HG03175 (cell line): ENCODE measurements around the gene EEF1G.
"Not testable (repeated sequence)": the region's sequence is repeated elsewhere in the genome, so short reads cannot be mapped to it uniquely, and the experiment has no call there.

ENCODE experiments used
- ATAC-seq: cut with Tn5 transposase; IDR thresholded peaks from one replicate; pipeline ENCODE4 v1.9.1; 2021; ENCODE audit warnings: mild to moderate bottlenecking, moderate library complexity; ENCODE audit not compliant: unreplicated experiment

EEF1G gene, protein sequence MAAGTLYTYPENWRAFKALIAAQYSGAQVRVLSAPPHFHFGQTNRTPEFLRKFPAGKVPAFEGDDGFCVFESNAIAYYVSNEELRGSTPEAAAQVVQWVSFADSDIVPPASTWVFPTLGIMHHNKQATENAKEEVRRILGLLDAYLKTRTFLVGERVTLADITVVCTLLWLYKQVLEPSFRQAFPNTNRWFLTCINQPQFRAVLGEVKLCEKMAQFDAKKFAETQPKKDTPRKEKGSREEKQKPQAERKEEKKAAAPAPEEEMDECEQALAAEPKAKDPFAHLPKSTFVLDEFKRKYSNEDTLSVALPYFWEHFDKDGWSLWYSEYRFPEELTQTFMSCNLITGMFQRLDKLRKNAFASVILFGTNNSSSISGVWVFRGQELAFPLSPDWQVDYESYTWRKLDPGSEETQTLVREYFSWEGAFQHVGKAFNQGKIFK

DNA sequence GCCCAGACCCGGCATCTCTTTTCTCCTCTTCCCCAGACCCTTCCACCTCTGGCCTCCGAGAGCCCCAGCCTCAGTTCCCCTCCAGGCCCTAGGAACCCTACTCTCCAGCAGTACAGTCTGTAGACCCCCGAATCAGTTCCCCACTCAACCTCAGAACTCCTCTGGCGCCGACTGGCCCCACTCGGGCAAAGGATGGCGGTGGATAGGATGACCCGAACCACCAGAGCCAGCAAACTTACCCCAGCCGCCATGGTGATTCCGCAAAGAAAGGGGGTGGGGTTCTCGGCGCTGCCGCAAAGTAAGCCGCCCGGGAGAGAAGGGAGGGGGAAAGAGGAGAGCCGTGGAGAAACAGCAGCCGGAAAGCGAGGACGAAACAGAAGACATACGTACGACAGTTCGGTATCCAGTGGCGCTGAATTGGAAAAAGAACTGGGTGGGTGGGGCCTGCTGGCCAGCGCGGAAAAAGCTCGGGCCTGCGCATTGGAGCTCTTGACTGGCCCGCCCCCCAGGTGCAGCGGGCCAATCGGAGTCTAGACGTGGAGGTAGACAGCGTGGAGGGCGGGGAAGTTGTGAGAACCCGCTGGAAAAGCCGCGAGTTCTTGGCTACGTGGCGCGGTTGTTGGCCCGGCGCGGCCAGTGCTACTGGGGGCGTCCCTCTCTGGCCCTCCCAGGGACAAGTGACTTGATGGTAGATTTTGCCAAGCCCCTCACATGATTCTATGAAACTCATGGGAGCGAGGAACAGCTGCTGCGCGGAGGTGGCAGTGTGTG, at the start of gene EEF1G:
Gene EEF1G, minus strand, starts transcription at position 300 of the 771 bp plus-strand sequence. Its CDS starts 49 bp downstream, at position 251.
- peak; percentile 91 for ATAC-seq

GRCh38 chr11:62622476-62623089, 48.9 kb upstream of the EEF1G start:
- no peak for ATAC-seq

DNA sequence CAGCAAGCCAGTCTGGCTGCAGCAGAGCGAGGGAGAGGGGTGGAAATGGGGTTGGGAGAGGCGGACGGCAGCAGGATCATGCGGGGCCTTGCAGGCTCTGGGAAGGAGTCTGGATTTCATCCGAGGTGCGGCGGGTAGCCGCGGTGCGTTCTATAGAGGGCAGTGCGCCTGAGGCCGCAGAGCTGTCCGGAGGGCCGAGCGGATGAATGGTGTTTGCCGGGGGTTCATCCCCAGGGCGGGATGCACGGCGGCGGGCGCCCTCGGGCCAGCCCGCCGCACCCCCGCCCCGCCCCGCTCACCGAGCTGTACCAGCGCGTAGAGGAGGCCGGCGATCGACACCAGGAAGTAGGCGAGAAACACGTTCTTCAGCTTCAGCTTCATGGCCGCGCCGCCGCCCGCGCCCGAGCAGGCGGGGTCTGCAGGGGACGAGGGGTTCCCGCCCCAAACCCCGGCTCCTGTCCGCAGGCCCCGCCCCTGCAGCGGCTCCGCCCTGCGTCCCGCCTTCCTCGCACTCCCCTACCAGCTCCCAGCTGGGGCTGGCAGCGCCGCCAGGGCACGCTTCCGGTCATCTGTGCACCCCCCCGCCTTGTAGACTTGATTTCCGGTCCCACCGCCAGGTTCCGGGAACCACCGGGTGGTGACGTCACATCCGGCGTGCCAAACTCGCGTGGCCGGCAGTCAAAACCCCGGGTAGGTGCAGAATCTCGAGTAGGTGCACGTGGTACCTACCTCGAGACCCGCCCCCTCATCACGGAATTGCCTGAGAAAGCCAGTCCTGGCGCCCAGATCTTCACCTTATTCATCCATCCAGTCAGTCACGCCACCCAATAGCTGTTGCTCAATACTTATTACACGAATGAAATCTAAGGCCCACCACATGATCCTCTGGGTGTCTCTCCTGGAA, 48.1 kb upstream of the EEF1G start, which contains the start of gene B3GAT3:
Gene B3GAT3, minus strand, starts transcription at position 420 of the 904 bp plus-strand sequence. Its CDS starts 39 bp downstream, at position 381.
- ATAC-seq = peak; percentile 96

DNA sequence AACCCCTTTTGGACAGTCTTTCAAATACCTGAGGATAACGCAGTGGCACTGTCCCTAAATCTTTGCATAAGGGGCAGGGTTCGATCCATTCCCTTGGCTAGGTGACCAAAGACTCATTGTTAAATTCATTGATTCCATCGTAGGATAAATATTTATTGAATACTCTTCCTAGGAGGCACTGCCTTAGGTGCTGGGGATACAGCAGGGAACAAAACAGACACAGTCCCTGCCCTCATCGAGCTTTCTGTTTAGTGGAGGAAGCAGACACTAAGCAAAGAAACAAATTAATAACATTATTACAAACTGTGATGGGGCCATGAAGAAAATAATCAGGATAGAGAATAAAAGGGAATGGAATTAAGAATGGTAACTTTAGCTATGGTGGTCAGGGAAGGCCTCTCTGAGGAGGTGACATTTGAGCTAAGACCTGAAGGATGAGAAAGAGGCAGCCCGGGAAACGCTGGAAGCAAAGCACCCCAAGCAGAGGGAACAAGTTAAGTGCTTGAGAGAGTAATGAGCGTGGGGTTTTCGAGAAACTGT, 47.4 kb upstream of the EEF1G start:
- ATAC-seq = no peak

- ATAC-seq = not testable (repeated sequence)
These were observed 43.3 kb upstream of the EEF1G start for GRCh38 chr11:62616957-62617356.

- no peak for ATAC-seq
These were observed 41.8 kb upstream of the EEF1G start for GRCh38 chr11:62615521-62615920.

- ATAC-seq = no peak
These were observed 40.6 kb upstream of the EEF1G start for GRCh38 chr11:62614275-62614674.

DNA sequence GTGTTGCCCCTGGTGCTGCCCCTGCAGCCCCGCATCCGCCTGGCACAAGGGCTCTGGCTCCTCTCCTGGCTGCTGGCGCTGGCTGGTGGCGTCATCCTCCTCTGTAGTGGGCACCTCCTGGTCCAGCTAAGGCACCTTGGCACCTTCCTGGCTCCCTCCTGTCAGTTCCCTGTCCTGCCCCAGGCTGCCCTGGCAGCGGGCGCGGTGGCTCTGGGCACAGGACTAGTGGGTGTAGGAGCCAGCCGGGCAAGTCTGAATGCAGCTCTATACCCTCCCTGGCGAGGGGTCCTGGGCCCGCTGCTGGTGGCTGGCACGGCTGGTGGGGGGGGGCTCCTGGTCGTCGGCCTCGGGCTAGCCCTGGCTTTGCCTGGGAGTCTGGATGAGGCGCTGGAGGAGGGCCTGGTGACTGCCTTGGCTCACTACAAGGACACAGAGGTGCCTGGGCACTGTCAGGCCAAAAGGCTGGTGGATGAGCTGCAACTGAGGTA, 39.6 kb upstream of the EEF1G start:
- no peak for ATAC-seq

DNA sequence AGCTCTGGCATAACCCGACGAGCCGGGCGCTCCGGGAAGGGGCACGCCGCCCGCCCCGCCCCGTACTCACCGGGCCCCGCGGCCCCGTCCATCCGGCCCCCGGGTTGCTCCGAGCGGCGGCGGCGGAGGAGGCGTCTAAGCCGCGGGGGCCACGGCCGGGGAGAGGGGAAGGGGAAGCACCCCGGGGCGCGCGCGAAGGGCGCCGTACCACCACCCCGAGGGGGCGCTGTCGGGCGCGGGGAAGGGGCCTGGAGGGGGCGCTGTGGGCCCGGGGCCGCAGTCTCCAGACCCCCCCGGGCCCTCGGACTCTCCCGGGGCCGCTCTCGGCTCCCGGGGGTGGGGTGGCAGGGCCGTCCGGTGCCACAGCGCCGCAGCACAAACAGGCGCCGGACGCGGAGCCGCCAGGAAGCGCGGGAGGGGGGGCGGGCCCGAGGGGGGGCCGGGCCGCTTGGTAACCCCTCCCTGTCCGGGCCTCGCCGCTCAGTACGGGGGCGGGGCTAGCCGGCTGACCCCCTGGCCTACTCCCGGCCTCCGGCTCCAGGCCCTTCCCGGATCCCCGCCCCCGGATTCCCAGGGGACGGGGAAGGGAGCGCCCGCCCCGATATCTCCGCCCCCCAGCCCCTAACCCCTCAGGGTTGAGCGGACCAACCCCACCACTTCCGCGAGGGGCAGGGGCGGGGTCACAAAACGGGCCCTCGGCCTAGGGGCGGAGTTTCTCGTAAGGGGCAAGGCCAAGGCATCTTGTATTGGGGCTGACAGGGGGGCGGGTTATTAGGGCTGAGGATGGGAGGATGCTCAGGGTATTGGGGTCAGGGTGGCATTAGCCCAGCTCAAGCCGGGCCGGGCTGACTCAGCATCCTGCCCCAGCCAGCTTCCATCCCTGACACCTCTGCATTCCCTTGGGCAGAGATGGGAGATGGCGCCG, 38.9 kb upstream of the EEF1G start, which contains the start of the genes EML3 and ROM1:
Gene EML3, minus strand, starts transcription at position 410 of the 925 bp plus-strand sequence. Its CDS starts 318 bp downstream, at position 92.
Gene ROM1, plus strand, starts transcription at position 892 of the 925 bp plus-strand sequence. Its CDS starts 25 bp downstream, at position 917.
- ATAC-seq = peak; percentile 77

DNA sequence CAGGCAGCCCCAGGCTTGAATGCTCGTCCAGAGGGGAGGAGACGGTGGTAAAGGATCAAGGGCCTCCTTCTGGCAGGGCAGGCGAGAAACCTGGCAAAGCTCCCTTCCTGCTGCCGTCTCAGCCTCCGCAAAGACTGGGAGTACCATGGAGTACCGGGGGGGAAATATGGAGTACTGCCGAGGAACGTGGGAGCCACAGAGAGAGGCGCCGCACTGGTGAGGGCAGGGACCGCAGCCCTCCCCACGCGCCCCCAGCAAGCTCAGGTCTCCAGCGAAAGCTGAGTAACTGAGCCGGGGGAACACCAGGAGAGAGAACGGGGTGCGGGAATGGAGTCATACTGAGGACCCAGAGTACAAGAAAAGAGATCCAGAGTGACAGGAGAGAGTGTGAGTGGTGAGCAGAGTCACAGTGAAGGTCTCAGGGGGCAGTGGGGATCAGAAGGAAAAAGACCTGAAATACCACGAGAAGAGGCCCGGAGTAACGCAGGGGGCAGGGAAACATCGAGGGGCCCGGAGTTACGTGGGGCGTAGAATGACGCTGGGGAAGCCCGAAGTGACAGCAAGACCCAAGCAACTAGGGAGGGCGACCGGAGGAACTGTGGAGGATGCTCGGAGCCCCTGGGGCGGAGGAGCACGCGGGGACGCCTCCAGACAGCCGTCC, 38.1 kb upstream of the EEF1G start:
- peak; percentile 29 for ATAC-seq

- ATAC-seq = no peak
These were observed 37.4 kb upstream of the EEF1G start for GRCh38 chr11:62610814-62611704.

DNA sequence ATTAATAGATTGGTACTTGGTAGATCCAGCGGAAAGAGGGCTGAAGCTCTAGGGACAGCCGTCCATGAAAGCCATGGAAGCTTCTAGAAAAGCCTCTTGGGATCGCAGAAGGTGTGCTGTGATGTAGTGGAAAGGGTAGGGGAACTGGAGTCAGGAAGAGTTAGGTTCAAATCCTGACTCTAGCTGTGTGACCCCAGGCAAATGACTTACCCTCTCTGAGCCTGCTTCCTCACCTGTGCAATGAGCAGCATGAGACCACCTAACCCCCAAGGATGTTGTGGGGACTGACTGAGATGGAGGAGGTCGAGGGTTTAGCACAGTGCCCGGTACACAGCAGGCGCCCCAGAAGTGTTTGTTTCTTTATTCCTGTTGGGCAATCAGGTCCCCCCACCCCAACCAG, 36.7 kb upstream of the EEF1G start:
- no peak for ATAC-seq

GRCh38 chr11:62608776-62609175, 35.1 kb upstream of the EEF1G start:
- ATAC-seq = no peak

GRCh38 chr11:62607714-62608113, 34.0 kb upstream of the EEF1G start:
- ATAC-seq = no peak

DNA sequence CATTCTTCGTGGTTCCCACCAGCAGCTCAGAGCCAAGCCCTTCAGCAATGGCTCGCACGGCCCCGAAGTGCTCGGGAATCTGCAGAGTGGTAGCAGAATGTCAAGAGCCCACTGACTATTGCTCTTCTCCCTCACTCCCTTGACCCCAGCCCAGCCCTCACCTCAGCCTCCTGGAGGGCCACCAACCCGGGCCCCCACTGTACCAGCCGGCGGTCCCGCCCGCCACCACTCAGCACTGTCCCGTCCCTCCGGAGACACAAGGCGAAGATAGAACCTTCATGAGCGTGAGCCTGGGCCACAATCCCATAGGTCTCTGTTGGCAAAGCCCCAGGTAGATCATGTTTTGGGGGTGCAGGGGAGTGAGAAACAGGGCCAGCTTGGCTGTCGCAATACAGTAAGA, 32.2 kb upstream of the EEF1G start:
- ATAC-seq = no peak

GRCh38 chr11:62605467-62605866, 31.8 kb upstream of the EEF1G start:
- ATAC-seq = no peak
